Activated CD8-positive, alpha-beta memory T cell treated with anti-CD3 and anti-CD28 coated beads for 1 hour (primary cell): Measurements from ENCODE around the gene PDK1.
"Not testable (repeated sequence)": the region's sequence is repeated elsewhere in the genome, so short reads cannot be mapped to it uniquely, and the experiment has no call there.

ENCODE experiments used
- DNase-seq, 2 donors: peaks; one replicate each; pipeline ENCODE4 v3.0.0-alpha.2; 2020; ENCODE audit warnings: low read depth in 1 of 2; ENCODE audit errors: extremely low read depth in 1 of 2

Gene PDK1

GRCh38 chr2:172552547-172553291 is 3.2 kb upstream of the PDK1 start:
- no peak for DNase-seq

- no peak for DNase-seq
Measured at GRCh38 chr2:172554352-172555271, 1.3 kb upstream of the PDK1 start.

- DNase-seq = no peak
Measured at GRCh38 chr2:172555272-172555521, 693 bp upstream of the PDK1 start.

- peak in 1 of 2 donors; percentile 48 for DNase-seq
Measured at GRCh38 chr2:172556284-172557033, 569 bp downstream of the PDK1 start.

GRCh38 chr2:172558372-172558771 is 2.5 kb downstream of the PDK1 start:
- DNase-seq = no peak

- no peak for DNase-seq
Measured at GRCh38 chr2:172560721-172561120, 4.8 kb downstream of the PDK1 start.

- DNase-seq = no peak
Measured at GRCh38 chr2:172561270-172561669, 5.4 kb downstream of the PDK1 start.

- DNase-seq = no peak
Measured at GRCh38 chr2:172562298-172562697, 6.4 kb downstream of the PDK1 start.

- DNase-seq = no peak
Measured at GRCh38 chr2:172564376-172564775, 8.5 kb downstream of the PDK1 start.

GRCh38 chr2:172571245-172571644 is 15.4 kb downstream of the PDK1 start:
- DNase-seq = no peak

GRCh38 chr2:172572981-172573380 is 17.1 kb downstream of the PDK1 start:
- DNase-seq = no peak

- DNase-seq = no peak
Measured at GRCh38 chr2:172574965-172575364, 19.1 kb downstream of the PDK1 start.

- no peak for DNase-seq
Measured at GRCh38 chr2:172578054-172578453, 22.2 kb downstream of the PDK1 start.

- DNase-seq = no peak
Measured at GRCh38 chr2:172578860-172579512, 23.1 kb downstream of the PDK1 start.

- no peak for DNase-seq
Measured at GRCh38 chr2:172580544-172580943, 24.7 kb downstream of the PDK1 start.

GRCh38 chr2:172582656-172583055 is 26.8 kb downstream of the PDK1 start:
- DNase-seq = no peak

- no peak for DNase-seq
Measured at GRCh38 chr2:172586245-172586891, 30.5 kb downstream of the PDK1 start.

GRCh38 chr2:172587231-172587630 is 31.3 kb downstream of the PDK1 start:
- not testable (repeated sequence) for DNase-seq

- no peak for DNase-seq
Measured at GRCh38 chr2:172588931-172589330, 33.0 kb downstream of the PDK1 start.

- DNase-seq = not testable (repeated sequence)
Measured at GRCh38 chr2:172591386-172591785, 35.5 kb downstream of the PDK1 start.
